ENCODE data around the gene PRX. TPM values are rescaled to one million over a fixed set of nuclear protein-coding genes. Genes with fewer than 3 reads are reported as not detected.

PRX gene
- total RNA-seq, 1 experiment from 2014 or later, result 3.4 TPM

GRCh38 chr19:40379446-40380198, 33.6 kb downstream of the PRX start:
- intact Hi-C loops (cut with micrococcal nuclease; ENCODE audit: unreplicated experiment), result no loop called here
- H3K27me3 ChIP-seq (ENCODE audit: control insufficient read depth, insufficient read depth, low read length), result no peaks in the 10 kb centered on the region
- in situ Hi-C loops (cut with HindIII; ENCODE audit: low pct_unique_long_range_greater_than_20kb, low sequenced_read_pairs), result no loop called here

GRCh38 chr19:40378509-40378908, 34.7 kb downstream of the PRX start:
- no peak for ATAC-seq
- Histone ChIP-seq H3K27ac (ENCODE audit: low read length) (no peak overlapping the region), H3K4me3 (ENCODE audit: low read depth in 2 of 2, low read length in 2 of 2) (no peak overlapping the region), H3K9me3 (ENCODE audit: control insufficient read depth, insufficient read depth, low read depth, low read length) (no peaks in the 10 kb centered on the region), H3K27me3 (ENCODE audit: control insufficient read depth, insufficient read depth, low read length) (no peaks in the 10 kb centered on the region), H3K4me1 (ENCODE audit: control insufficient read depth, insufficient read depth, low read length) (no peaks in the 10 kb centered on the region), H3K36me3 (ENCODE audit: control insufficient read depth, insufficient read depth, low read length) (no peaks in the 10 kb centered on the region)
- POLR2A ChIA-PET, result no interaction called here
- no peak for DNase-seq (ENCODE audit: low read depth, low spot score)
- BruUV-seq (replicated peaks), result no TSS peak
- in situ Hi-C loops (cut with HindIII; ENCODE audit: low pct_unique_long_range_greater_than_20kb, low sequenced_read_pairs), result no loop called here
- CTCF ChIA-PET, result interaction anchor here (0.6 kb wide), 1 partner anchor 73 kb away, joined by 4 read pairs; no protein-coding TSS in a partner anchor
- no peak for TF ChIP-seq TCF7L2 (IDR thresholded peaks at IDR 0.05; ENCODE audit: low read depth, low read length)
- TF ChIP-seq POLR2AphosphoS5 (IDR thresholded peaks at IDR 0.05; ENCODE audit: low read depth, low read length), result no peak
- TF ChIP-seq, protein P1, sequence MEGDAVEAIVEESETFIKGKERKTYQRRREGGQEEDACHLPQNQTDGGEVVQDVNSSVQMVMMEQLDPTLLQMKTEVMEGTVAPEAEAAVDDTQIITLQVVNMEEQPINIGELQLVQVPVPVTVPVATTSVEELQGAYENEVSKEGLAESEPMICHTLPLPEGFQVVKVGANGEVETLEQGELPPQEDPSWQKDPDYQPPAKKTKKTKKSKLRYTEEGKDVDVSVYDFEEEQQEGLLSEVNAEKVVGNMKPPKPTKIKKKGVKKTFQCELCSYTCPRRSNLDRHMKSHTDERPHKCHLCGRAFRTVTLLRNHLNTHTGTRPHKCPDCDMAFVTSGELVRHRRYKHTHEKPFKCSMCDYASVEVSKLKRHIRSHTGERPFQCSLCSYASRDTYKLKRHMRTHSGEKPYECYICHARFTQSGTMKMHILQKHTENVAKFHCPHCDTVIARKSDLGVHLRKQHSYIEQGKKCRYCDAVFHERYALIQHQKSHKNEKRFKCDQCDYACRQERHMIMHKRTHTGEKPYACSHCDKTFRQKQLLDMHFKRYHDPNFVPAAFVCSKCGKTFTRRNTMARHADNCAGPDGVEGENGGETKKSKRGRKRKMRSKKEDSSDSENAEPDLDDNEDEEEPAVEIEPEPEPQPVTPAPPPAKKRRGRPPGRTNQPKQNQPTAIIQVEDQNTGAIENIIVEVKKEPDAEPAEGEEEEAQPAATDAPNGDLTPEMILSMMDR (IDR thresholded peaks at IDR 0.05), result no peak
- no peak for TF ChIP-seq SIN3A (IDR thresholded peaks at IDR 0.05; ENCODE audit: borderline replicate concordance, insufficient read depth, low read depth, low read length)
- TF ChIP-seq REST (IDR thresholded peaks at IDR 0.05; ENCODE audit: insufficient read depth in 1 of 2, low read depth in 2 of 2, low read length in 1 of 2), result no peak
- intact Hi-C loops (cut with micrococcal nuclease; ENCODE audit: unreplicated experiment), result no loop called here

More at GRCh38 chr19:40379446-40380198, 33.6 kb downstream of the PRX start:
- Histone ChIP-seq H3K4me3 (ENCODE audit: low read depth in 2 of 2, low read length in 2 of 2) (no peak overlapping the region), H3K4me1 (ENCODE audit: control insufficient read depth, insufficient read depth, low read length) (no peaks in the 10 kb centered on the region), H3K9me3 (ENCODE audit: control insufficient read depth, insufficient read depth, low read depth, low read length) (no peaks in the 10 kb centered on the region), H3K36me3 (ENCODE audit: control insufficient read depth, insufficient read depth, low read length) (no peaks in the 10 kb centered on the region), H3K27ac (ENCODE audit: low read length) (no peak overlapping the region)
- no TSS peak for BruUV-seq (replicated peaks)
- ChIA-PET CTCF (no interaction called here), POLR2A (no interaction called here)
- TF ChIP-seq REST (IDR thresholded peaks at IDR 0.05; ENCODE audit: insufficient read depth in 1 of 2, low read depth in 2 of 2, low read length in 1 of 2) (no peak), POLR2AphosphoS5 (IDR thresholded peaks at IDR 0.05; ENCODE audit: low read depth, low read length) (no peak), TCF7L2 (IDR thresholded peaks at IDR 0.05; ENCODE audit: low read depth, low read length) (no peak), SIN3A (IDR thresholded peaks at IDR 0.05; ENCODE audit: borderline replicate concordance, insufficient read depth, low read depth, low read length) (no peak)
- TF ChIP-seq, protein P1 (IDR thresholded peaks at IDR 0.05), result no peak
- no peak for DNase-seq (ENCODE audit: low read depth, low spot score)
- no peak for ATAC-seq

All from Panc1 (cell line).